ENCODE measurements around the gene MMP3. TPM values are rescaled to one million over a fixed set of nuclear protein-coding genes. Genes with fewer than 3 reads are reported as not detected.

MMP3 gene
- total and polyA plus RNA-seq, 2 donors (not counting 3 experiments of a cell fraction or from before 2014, with no cell fraction given): not detected

DNA sequence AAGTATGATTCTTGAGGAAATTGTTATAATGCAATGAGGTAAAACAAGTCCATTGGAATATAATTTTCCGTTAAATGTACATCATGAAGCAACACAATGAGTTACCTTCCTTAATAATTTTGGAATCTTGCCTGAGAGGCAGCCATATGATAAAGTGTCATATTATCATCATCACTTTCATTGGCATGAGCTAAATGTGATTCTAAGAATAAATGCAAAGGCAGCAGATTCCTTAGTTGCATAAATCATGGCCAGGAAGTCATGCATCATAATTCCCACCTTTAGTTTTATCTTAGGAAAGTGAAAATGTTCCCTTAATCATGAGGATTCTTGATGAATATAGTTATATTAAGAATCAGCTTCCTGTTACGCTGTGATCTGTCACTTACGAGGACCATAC is 31.2 kb downstream of the MMP3 start:
- intact Hi-C loops (cut with micrococcal nuclease): no loop called here
- POLR2A ChIA-PET: no interaction called here
- DNase-seq (ENCODE audit: low read depth, low spot score): no peak

More for the DNA sequence above, 31.2 kb downstream of the MMP3 start:
- Histone ChIP-seq H2AFZ (ENCODE audit: low read depth, low read length) (no peak overlapping the region), H3K9me1 (replicated peaks; ENCODE audit: control insufficient read depth, extremely low read depth, insufficient read depth, low read length) (no peaks in the 10 kb centered on the region), H3K36me3 (ENCODE audit: control insufficient read depth in 2 of 2, extremely low read depth in 1 of 2, insufficient read depth in 2 of 2, low read length in 2 of 2) (no peaks in the 10 kb centered on the region), H3K4me3 (replicated peaks in 1 of 3; ENCODE audit: insufficient read depth in 1 of 3, low read depth in 1 of 3, low read length in 3 of 3) (no peak overlapping the region), H3K9ac (replicated peaks; ENCODE audit: extremely low read depth, insufficient read depth, low read length) (no peak overlapping the region), H3K27me3 (ENCODE audit: control insufficient read depth in 2 of 2, insufficient read depth in 2 of 2, low read length in 2 of 2) (peaks cover 10 to 11% of the 10 kb centered on the region in 2 experiments), H4K20me1 (replicated peaks; ENCODE audit: control insufficient read depth, extremely low read depth, insufficient read depth, low read length) (no peaks in the 10 kb centered on the region), H3K9me3 (replicated peaks; ENCODE audit: control insufficient read depth, insufficient read depth, low read length) (no peaks in the 10 kb centered on the region), H3K79me2 (ENCODE audit: control insufficient read depth, insufficient read depth, low read length) (no peaks in the 10 kb centered on the region), H3K4me2 (ENCODE audit: insufficient read depth, low read length) (no peak overlapping the region), H3K4me1 (ENCODE audit: control insufficient read depth, extremely low read depth, insufficient read depth, low read length) (no peaks in the 10 kb centered on the region), H3K27ac (ENCODE audit: insufficient read depth, low read depth, low read length) (no peak overlapping the region)
- BruUV-seq (replicated peaks): no TSS peak
- TF ChIP-seq EZH2 (IDR thresholded peaks at IDR 0.05; ENCODE audit: borderline replicate concordance, low read depth, low read length, severe bottlenecking) (no peak), FOS (IDR thresholded peaks at IDR 0.05; ENCODE audit: borderline replicate concordance, insufficient read depth, low read length) (no peak), MAX (IDR thresholded peaks at IDR 0.05; ENCODE audit: insufficient read depth, insufficient read length) (no peak), POLR2A (IDR thresholded peaks at IDR 0.05; ENCODE audit: low read depth, low read length) (no peak), POLR2AphosphoS5 (IDR thresholded peaks at IDR 0.05; ENCODE audit: insufficient read depth, low read depth, low read length) (no peak), MYC (IDR thresholded peaks at IDR 0.05; ENCODE audit: low read depth, low read length) (no peak), CTCF (IDR thresholded peaks at IDR 0.05; ENCODE audit: extremely low read depth in 1 of 2, insufficient read depth in 1 of 2, low read depth in 1 of 2, low read length in 2 of 2) (no peak), GATA2 (IDR thresholded peaks at IDR 0.05; ENCODE audit: insufficient read depth, insufficient read length, low read depth, low read length) (no peak), JUN (IDR thresholded peaks at IDR 0.05; ENCODE audit: borderline replicate concordance, insufficient read depth, insufficient read length, low read depth) (no peak)
- dilution Hi-C loops (cut with MboI; ENCODE audit: extremely low pct_ligation_motif_present, low sequenced_read_pairs): no loop called here
- no peak for FAIRE-seq
- CTCF ChIA-PET: interaction anchor here (0.8 to 2.1 kb wide), 4 partner anchors 8 to 59 kb away, joined by 3 to 9 read pairs (median 4); no protein-coding TSS in a partner anchor
